ENCODE results near the gene PARVA. TPM values are rescaled to one million over a fixed set of nuclear protein-coding genes. Genes with fewer than 3 reads are reported as not detected.

PARVA gene
- total and polyA plus RNA-seq, 4 donors = 3.1 to 11.7 (median 11.2) TPM

DNA sequence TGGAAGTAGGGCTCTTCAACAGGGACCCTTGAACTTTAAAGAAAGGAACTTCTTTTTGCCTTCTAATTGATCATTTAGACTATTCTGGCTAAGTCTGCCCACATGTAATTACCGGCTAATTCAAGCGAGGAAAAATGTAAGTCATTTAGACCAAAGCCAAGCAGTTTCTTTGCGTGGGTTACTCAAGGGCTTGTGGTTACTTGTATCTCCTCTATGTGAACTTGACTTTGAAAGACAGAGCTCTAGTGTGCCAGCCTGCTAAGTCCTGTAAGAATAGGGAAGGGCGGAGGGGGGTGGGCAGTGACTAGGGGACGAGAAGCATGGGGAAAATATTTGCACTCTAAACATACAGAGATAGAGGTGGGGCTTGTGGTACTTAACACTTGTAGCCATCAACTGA lies 151.7 kb downstream of the PARVA start:
- DNase-seq (ENCODE audit: low spot score) = no peak
- Histone ChIP-seq H3K27me3 (ENCODE audit: control insufficient read depth in 4 of 4, insufficient read depth in 4 of 4, low read length in 3 of 4) (no peaks in the 10 kb centered on the region), H3K4me1 (ENCODE audit: control insufficient read depth in 4 of 4, insufficient read depth in 4 of 4, low read length in 3 of 4) (peaks cover 0 to 7% (median 2%) of the 10 kb centered on the region in 4 donors), H3K36me3 (ENCODE audit: control insufficient read depth in 4 of 4, insufficient read depth in 3 of 4, low read depth in 1 of 4, low read length in 3 of 4) (peaks cover 0 to 3% (median 0%) of the 10 kb centered on the region in 4 donors), H3K9me3 (ENCODE audit: control insufficient read depth in 4 of 4, low read length in 3 of 4) (no peaks in the 10 kb centered on the region), H3K9ac (ENCODE audit: low read depth in 1 of 2, low read length in 2 of 2) (no peak overlapping the region), H3K27ac (ENCODE audit: low read depth in 1 of 2, low read length in 2 of 2) (peak overlapping the region in 1 of 2 donors; percentile 9), H3K4me3 (ENCODE audit: low read depth in 1 of 3, low read length in 3 of 3) (no peak overlapping the region)
- 83% methylated on average over 5 of the region's 5 CpGs for WGBS
- TF ChIP-seq, protein P1, sequence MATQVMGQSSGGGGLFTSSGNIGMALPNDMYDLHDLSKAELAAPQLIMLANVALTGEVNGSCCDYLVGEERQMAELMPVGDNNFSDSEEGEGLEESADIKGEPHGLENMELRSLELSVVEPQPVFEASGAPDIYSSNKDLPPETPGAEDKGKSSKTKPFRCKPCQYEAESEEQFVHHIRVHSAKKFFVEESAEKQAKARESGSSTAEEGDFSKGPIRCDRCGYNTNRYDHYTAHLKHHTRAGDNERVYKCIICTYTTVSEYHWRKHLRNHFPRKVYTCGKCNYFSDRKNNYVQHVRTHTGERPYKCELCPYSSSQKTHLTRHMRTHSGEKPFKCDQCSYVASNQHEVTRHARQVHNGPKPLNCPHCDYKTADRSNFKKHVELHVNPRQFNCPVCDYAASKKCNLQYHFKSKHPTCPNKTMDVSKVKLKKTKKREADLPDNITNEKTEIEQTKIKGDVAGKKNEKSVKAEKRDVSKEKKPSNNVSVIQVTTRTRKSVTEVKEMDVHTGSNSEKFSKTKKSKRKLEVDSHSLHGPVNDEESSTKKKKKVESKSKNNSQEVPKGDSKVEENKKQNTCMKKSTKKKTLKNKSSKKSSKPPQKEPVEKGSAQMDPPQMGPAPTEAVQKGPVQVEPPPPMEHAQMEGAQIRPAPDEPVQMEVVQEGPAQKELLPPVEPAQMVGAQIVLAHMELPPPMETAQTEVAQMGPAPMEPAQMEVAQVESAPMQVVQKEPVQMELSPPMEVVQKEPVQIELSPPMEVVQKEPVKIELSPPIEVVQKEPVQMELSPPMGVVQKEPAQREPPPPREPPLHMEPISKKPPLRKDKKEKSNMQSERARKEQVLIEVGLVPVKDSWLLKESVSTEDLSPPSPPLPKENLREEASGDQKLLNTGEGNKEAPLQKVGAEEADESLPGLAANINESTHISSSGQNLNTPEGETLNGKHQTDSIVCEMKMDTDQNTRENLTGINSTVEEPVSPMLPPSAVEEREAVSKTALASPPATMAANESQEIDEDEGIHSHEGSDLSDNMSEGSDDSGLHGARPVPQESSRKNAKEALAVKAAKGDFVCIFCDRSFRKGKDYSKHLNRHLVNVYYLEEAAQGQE (IDR thresholded peaks at IDR 0.05) = no peak
- TF ChIP-seq RXRA (IDR thresholded peaks at IDR 0.05) = no peak
- TF ChIP-seq, protein P2, sequence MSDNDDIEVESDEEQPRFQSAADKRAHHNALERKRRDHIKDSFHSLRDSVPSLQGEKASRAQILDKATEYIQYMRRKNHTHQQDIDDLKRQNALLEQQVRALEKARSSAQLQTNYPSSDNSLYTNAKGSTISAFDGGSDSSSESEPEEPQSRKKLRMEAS (IDR thresholded peaks at IDR 0.05) = no peak
- no peak for TF ChIP-seq RAD21 (IDR thresholded peaks at IDR 0.05)
- TF ChIP-seq, protein P3, sequence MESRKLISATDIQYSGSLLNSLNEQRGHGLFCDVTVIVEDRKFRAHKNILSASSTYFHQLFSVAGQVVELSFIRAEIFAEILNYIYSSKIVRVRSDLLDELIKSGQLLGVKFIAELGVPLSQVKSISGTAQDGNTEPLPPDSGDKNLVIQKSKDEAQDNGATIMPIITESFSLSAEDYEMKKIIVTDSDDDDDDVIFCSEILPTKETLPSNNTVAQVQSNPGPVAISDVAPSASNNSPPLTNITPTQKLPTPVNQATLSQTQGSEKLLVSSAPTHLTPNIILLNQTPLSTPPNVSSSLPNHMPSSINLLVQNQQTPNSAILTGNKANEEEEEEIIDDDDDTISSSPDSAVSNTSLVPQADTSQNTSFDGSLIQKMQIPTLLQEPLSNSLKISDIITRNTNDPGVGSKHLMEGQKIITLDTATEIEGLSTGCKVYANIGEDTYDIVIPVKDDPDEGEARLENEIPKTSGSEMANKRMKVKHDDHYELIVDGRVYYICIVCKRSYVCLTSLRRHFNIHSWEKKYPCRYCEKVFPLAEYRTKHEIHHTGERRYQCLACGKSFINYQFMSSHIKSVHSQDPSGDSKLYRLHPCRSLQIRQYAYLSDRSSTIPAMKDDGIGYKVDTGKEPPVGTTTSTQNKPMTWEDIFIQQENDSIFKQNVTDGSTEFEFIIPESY (IDR thresholded peaks at IDR 0.05) = no peak
- no peak for TF ChIP-seq FOXA1 (IDR thresholded peaks at IDR 0.05)
- TF ChIP-seq GABPA (IDR thresholded peaks at IDR 0.05 in 1 of 2, conservative IDR thresholded peaks at IDR 0.05 in 1 of 2) = no peak
- TF ChIP-seq HNF4A (conservative IDR thresholded peaks at IDR 0.05) = no peak
- TF ChIP-seq, protein P4, sequence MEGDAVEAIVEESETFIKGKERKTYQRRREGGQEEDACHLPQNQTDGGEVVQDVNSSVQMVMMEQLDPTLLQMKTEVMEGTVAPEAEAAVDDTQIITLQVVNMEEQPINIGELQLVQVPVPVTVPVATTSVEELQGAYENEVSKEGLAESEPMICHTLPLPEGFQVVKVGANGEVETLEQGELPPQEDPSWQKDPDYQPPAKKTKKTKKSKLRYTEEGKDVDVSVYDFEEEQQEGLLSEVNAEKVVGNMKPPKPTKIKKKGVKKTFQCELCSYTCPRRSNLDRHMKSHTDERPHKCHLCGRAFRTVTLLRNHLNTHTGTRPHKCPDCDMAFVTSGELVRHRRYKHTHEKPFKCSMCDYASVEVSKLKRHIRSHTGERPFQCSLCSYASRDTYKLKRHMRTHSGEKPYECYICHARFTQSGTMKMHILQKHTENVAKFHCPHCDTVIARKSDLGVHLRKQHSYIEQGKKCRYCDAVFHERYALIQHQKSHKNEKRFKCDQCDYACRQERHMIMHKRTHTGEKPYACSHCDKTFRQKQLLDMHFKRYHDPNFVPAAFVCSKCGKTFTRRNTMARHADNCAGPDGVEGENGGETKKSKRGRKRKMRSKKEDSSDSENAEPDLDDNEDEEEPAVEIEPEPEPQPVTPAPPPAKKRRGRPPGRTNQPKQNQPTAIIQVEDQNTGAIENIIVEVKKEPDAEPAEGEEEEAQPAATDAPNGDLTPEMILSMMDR (IDR thresholded peaks at IDR 0.05; ENCODE audit: low read depth, low read length, missing input control) = no peak
- no peak for TF ChIP-seq JUND (IDR thresholded peaks at IDR 0.05)
- no peak for TF ChIP-seq TAF1 (conservative IDR thresholded peaks at IDR 0.05)
- no peak for TF ChIP-seq YY1 (IDR thresholded peaks at IDR 0.05)
- TF ChIP-seq, protein P5, sequence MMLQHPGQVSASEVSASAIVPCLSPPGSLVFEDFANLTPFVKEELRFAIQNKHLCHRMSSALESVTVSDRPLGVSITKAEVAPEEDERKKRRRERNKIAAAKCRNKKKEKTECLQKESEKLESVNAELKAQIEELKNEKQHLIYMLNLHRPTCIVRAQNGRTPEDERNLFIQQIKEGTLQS (IDR thresholded peaks at IDR 0.05) = no peak

DNA sequence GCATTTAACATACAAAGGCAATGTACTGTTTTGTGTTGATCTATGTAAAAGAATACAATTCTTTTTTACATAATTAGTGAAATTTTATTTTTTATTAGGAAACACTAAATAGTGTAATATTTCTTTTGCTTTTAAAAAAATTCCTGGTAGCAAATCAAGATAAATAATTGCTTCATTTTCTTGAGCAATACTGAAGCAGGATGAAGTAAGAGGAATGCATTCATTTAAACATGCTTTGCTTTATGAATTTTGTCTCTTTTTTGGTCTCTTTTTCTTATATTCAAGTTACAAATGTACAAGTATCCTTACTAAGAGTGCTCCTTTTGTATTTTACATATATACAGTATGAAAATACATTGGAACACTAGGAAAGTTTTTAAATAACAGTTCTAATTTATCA lies 152.4 kb downstream of the PARVA start:
- H3K9me3 ChIP-seq (ENCODE audit: control insufficient read depth in 4 of 4, low read length in 3 of 4) = no peaks in the 10 kb centered on the region
- H3K4me1 ChIP-seq (ENCODE audit: control insufficient read depth in 4 of 4, insufficient read depth in 4 of 4, low read length in 3 of 4) = peaks cover 1 to 14% (median 6%) of the 10 kb centered on the region in 4 donors
- no peak for DNase-seq (ENCODE audit: low spot score)
- H3K9ac ChIP-seq (ENCODE audit: low read depth in 1 of 2, low read length in 2 of 2) = no peak overlapping the region
- peak overlapping the region in 1 of 2 donors; percentile 30 for H3K27ac ChIP-seq (ENCODE audit: low read depth in 1 of 2, low read length in 2 of 2)
- peaks cover 0 to 3% (median 0%) of the 10 kb centered on the region in 4 donors for H3K36me3 ChIP-seq (ENCODE audit: control insufficient read depth in 4 of 4, insufficient read depth in 3 of 4, low read depth in 1 of 4, low read length in 3 of 4)
- peak in 1 of 2 donors; percentile 6 for TF ChIP-seq RXRA (IDR thresholded peaks at IDR 0.05)
- TF ChIP-seq RAD21 (IDR thresholded peaks at IDR 0.05) = peak in 1 of 2 donors; percentile 21
- TF ChIP-seq JUND (IDR thresholded peaks at IDR 0.05) = no peak
- peak in 1 of 2 donors; percentile 12 for TF ChIP-seq HNF4A (conservative IDR thresholded peaks at IDR 0.05)
- H3K4me3 ChIP-seq (ENCODE audit: low read depth in 1 of 3, low read length in 3 of 3) = no peak overlapping the region
- no peaks in the 10 kb centered on the region for H3K27me3 ChIP-seq (ENCODE audit: control insufficient read depth in 4 of 4, insufficient read depth in 4 of 4, low read length in 3 of 4)

Measured in liver (tissue), 9 donors.